Upper lobe of left lung (tissue), 4 donors: ENCODE data around the gene ARPP21.

ENCODE experiments used
- POLR2A ChIP-seq, 4 donors: fragments of 450-650 bp; IDR thresholded peaks; one replicate each; pipeline ENCODE4 v1.5.1; 2016 to 2017; ENCODE audit warnings: antibody characterized with exemption in 4 of 4, mild to moderate bottlenecking in 2 of 4
- POLR2AphosphoS5 ChIP-seq, 2 donors: sonication (generic); formaldehyde crosslinking; IDR thresholded peaks; one replicate each; pipeline ENCODE4 v1.5.1; 2017; ENCODE audit warnings: antibody characterized with exemption in 2 of 2
- TF ChIP-seq, protein P1 (sequence below), 6 experiments: fragments of 450-650 bp in 4 of 6; fragments of 200-600 bp in 2 of 6; sonication (generic) in 2 of 6; IDR thresholded peaks; one replicate each; pipeline ENCODE4 v1.5.1; 2016 to 2019; ENCODE audit warnings: antibody characterized with exemption in 6 of 6

DNA sequence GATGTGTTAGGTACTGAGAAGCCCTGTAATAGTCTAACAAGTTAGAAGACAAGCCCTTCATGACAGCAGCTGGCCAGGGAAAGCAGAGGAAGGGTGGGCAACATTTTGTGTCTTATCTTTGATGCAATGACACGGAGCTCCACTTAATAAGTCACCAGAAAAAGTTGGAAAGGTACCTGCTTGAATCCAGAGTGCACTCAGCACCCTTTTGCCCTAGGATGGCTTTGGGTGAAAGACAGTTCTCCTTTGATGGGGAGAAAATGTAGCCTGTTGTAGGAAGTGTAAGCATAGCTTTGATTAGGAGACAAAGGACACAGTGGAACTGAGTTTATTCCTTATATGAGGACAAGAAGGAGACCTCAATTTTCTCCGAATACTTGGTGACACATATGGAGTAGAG lies 137.0 kb downstream of the ARPP21 start:
- TF ChIP-seq POLR2A (IDR thresholded peaks at IDR 0.05) (no peak), POLR2AphosphoS5 (IDR thresholded peaks at IDR 0.05) (no peak)
- TF ChIP-seq, protein P1, sequence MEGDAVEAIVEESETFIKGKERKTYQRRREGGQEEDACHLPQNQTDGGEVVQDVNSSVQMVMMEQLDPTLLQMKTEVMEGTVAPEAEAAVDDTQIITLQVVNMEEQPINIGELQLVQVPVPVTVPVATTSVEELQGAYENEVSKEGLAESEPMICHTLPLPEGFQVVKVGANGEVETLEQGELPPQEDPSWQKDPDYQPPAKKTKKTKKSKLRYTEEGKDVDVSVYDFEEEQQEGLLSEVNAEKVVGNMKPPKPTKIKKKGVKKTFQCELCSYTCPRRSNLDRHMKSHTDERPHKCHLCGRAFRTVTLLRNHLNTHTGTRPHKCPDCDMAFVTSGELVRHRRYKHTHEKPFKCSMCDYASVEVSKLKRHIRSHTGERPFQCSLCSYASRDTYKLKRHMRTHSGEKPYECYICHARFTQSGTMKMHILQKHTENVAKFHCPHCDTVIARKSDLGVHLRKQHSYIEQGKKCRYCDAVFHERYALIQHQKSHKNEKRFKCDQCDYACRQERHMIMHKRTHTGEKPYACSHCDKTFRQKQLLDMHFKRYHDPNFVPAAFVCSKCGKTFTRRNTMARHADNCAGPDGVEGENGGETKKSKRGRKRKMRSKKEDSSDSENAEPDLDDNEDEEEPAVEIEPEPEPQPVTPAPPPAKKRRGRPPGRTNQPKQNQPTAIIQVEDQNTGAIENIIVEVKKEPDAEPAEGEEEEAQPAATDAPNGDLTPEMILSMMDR (IDR thresholded peaks at IDR 0.05): no peak
